HCT116 (cell line): ENCODE results near the gene CBFA2T2.

Source experiments
- CEBPB ChIP-seq: IDR thresholded peaks from 2 replicates; pipeline ENCODE4 v1.6.1; 2012; ENCODE audit warnings: low read depth
- EGR1 ChIP-seq: IDR thresholded peaks from 2 replicates; pipeline ENCODE4 v1.6.1; 2012; ENCODE audit warnings: low read depth
- EZH2 ChIP-seq: fragments of 200-600 bp; sonication (generic); IDR thresholded peaks from 2 replicates; pipeline ENCODE4 v1.6.1; 2017; ENCODE audit warnings: antibody characterized with exemption, mixed run types
- EZH2phosphoT487 ChIP-seq: fragments of 200-600 bp; IDR thresholded peaks from 2 replicates; pipeline ENCODE4 v1.6.1; 2018; ENCODE audit warnings: antibody characterized with exemption, borderline replicate concordance
- FOSL1 ChIP-seq: IDR thresholded peaks from 2 replicates; pipeline ENCODE4 v1.6.1; 2012; ENCODE audit warnings: low read depth
- POLR2A ChIP-seq: IDR thresholded peaks from 2 replicates; pipeline ENCODE4 v1.7.0; 2011; ENCODE audit warnings: borderline replicate concordance; ENCODE audit not compliant: insufficient read depth, insufficient read length; ENCODE audit errors: extremely low read depth
- POLR2AphosphoS5 ChIP-seq: IDR thresholded peaks from 2 replicates; pipeline ENCODE4 v1.6.1; 2011; ENCODE audit warnings: mild to moderate bottlenecking, low read depth, low read length, moderate library complexity
- RAD21 ChIP-seq: IDR thresholded peaks from 2 replicates; pipeline ENCODE4 v1.6.1; 2012; ENCODE audit warnings: low read depth, mild to moderate bottlenecking
- SP1 ChIP-seq: IDR thresholded peaks from 2 replicates; pipeline ENCODE4 v1.6.1; 2012; ENCODE audit warnings: low read depth
- TCF7L2 ChIP-seq: IDR thresholded peaks from 2 replicates; pipeline ENCODE4 v1.7.0; 2011; ENCODE audit warnings: borderline replicate concordance, inconsistent platforms; ENCODE audit not compliant: insufficient read depth, insufficient read length; ENCODE audit errors: extremely low read depth
- ZFX ChIP-seq: fragments of 450-650 bp; IDR thresholded peaks from 2 replicates; pipeline ENCODE4 v1.6.1; 2017
- ZNF274 ChIP-seq: fragments of 200-500 bp; sonication (Bioruptor generic); IDR thresholded peaks from 2 replicates; pipeline ENCODE4 v1.6.1; 2014; ENCODE audit warnings: mild to moderate bottlenecking, low read depth, low read length, inconsistent platforms
- TF ChIP-seq, protein P1 (sequence below), 3 experiments: fragments of 200-600 bp in 1 of 3; sonication (generic) in 1 of 3; IDR thresholded peaks in 2 of 3; conservative IDR thresholded peaks in 1 of 3; 2 replicates each; pipeline ENCODE4 v1.5.1; 2012 to 2017; ENCODE audit warnings: low read depth in 2 of 3, low read length in 2 of 3, antibody characterized with exemption in 1 of 3, borderline replicate concordance in 1 of 3, control low read depth in 1 of 3, mild to moderate bottlenecking in 1 of 3, mixed read lengths in 1 of 3, mixed run types in 1 of 3, moderate library complexity in 1 of 3; ENCODE audit not compliant: insufficient read depth in 1 of 3

- TF ChIP-seq ZFX (no peak; the same call in 1 of the 2 replicates), RAD21 (no peak), CEBPB (no peak), POLR2AphosphoS5 (peak; percentile 23; the same call in 1 of the 2 replicates), EZH2phosphoT487 (no peak), SP1 (no peak), POLR2A (no peak), TCF7L2 (no peak), EZH2 (no peak), EGR1 (no peak), FOSL1 (no peak), ZNF274 (no peak)
- TF ChIP-seq, protein P1, sequence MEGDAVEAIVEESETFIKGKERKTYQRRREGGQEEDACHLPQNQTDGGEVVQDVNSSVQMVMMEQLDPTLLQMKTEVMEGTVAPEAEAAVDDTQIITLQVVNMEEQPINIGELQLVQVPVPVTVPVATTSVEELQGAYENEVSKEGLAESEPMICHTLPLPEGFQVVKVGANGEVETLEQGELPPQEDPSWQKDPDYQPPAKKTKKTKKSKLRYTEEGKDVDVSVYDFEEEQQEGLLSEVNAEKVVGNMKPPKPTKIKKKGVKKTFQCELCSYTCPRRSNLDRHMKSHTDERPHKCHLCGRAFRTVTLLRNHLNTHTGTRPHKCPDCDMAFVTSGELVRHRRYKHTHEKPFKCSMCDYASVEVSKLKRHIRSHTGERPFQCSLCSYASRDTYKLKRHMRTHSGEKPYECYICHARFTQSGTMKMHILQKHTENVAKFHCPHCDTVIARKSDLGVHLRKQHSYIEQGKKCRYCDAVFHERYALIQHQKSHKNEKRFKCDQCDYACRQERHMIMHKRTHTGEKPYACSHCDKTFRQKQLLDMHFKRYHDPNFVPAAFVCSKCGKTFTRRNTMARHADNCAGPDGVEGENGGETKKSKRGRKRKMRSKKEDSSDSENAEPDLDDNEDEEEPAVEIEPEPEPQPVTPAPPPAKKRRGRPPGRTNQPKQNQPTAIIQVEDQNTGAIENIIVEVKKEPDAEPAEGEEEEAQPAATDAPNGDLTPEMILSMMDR (IDR thresholded peaks at IDR 0.05 in 2 of 3, conservative IDR thresholded peaks at IDR 0.05 in 1 of 3; ENCODE audit: borderline replicate concordance in 1 of 3, insufficient read depth in 1 of 3, low read depth in 2 of 3, low read length in 2 of 3): no peak
Observed at GRCh38 chr20:33685328-33686099, 195.6 kb downstream of the CBFA2T2 start.
